HG03039 (cell line): Measurements from ENCODE around the gene ANKMY2.
"Not testable (repeated sequence)": the region's sequence is repeated elsewhere in the genome, so short reads cannot be mapped to it uniquely, and the experiment has no call there.

Experiments
- ATAC-seq: cut with Tn5 transposase; IDR thresholded peaks from one replicate; pipeline ENCODE4 v1.9.1; 2021; ENCODE audit warnings: mild to moderate bottlenecking, moderate library complexity; ENCODE audit not compliant: unreplicated experiment

ANKMY2 gene

GRCh38 chr7:16627236-16627635, 18.3 kb downstream of the ANKMY2 start:
- no peak for ATAC-seq

GRCh38 chr7:16626388-16626787, 19.2 kb downstream of the ANKMY2 start:
- no peak for ATAC-seq

DNA sequence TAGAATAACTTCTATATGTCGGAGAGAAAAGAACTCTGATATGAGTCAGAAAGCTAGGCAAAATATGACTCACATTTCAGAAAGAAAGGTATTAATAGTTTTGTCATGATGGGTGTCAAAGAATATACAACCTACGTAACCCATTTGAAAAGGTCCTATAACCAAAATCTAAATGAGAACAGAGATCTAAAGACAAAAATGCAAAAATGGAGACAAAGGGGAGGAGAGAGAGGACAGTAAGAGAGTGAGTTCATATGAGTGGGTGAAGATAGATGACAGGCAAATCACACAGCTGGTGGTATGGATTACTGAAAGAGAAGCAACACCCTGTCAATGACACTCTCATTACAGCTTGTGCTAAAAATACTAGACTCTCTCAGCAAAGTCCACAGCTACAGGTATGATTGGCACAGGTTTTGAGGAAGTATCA, 25.6 kb downstream of the ANKMY2 start:
- peak; percentile 94 for ATAC-seq

DNA sequence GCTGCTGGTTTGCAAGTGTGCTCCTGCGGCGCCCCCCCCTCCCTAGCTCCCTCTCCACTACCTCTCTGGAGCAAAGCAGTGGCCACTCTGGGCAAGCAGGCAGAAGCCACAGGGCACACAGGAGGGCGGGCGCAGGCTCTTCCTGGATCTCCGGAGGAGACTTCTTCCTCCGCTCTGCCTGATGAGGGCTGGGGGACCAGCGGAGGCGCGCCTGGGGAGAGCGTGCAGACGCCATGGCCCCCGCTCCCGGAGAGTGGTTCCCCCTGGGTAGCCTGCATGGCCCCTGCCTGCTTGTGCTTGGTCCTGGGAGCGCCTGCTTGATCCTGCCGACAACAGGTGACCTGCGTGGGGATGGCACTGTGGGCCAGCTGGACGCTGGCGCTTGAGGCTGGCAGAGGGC, 29.0 kb downstream of the ANKMY2 start:
- no peak for ATAC-seq

GRCh38 chr7:16616122-16616521, 29.4 kb downstream of the ANKMY2 start:
- ATAC-seq, result no peak

DNA sequence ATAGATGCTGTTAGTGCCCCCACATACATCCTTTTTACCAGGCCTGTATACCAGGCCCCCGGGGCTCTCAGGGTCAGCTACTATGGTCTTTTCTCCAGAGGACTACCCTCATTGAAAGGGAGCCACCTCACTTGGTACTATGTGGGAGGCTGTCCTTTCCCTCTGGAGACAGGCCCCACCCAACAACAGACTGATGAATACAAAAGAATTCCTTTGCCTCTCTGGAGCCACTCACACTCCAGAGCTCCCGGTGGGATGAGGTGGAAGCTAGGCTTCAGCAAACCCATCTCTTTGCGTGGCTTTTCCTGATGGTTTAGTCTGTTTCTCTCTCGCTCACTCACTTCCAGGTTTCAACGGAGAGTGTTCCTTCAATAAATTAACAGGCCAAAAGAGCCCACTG, 30.3 kb downstream of the ANKMY2 start:
- ATAC-seq, result no peak

- ATAC-seq, result no peak
These were observed 33.8 kb downstream of the ANKMY2 start for GRCh38 chr7:16611711-16612110.

- ATAC-seq, result peak; percentile 83
These were observed 35.6 kb downstream of the ANKMY2 start for GRCh38 chr7:16609842-16610450.

DNA sequence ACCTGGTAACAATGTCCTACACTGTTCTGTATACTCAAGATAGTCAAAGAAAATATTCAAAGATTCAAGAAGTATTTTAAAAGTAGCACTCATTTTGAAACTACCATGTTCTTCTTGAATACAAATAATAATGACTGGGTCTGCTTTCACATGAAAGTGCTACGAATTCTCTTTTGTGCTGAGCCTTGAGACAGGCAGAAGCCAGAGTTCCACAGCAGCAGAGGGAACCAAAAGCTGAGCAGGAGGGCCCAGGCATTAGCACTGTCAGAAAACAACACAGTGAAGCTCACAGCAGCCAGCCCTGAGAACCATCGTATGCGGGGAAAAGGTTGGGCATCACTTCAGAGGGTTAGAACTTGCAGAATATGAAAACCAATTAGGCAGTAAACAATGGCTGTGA, 38.9 kb downstream of the ANKMY2 start:
- ATAC-seq, result no peak

- ATAC-seq, result no peak
These were observed 41.5 kb downstream of the ANKMY2 start for GRCh38 chr7:16604054-16604453.

DNA sequence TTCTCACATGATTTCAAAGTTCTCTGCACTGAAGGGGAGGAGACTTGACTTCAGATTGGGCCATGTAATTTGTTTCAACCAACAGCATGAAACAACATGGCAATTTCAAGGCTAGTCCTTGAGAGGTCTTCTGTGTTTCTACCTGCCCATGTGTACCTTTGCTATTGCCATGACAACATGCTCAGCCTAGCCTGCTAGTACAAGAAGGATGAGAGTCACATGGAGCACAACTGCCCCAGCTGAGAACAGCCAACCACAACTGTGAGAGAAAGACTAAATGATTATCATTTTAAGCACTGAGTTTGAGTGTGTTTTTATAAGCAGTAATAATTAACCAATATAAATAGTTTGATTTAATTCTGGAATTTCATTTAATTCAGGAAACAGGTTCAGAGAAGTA, 41.9 kb downstream of the ANKMY2 start:
- no peak for ATAC-seq

GRCh38 chr7:16599860-16600259, 45.7 kb downstream of the ANKMY2 start:
- ATAC-seq, result no peak

- ATAC-seq, result no peak
These were observed 47.5 kb downstream of the ANKMY2 start for GRCh38 chr7:16598015-16598414.

GRCh38 chr7:16595596-16595995, 50.0 kb downstream of the ANKMY2 start:
- not testable (repeated sequence) for ATAC-seq

DNA sequence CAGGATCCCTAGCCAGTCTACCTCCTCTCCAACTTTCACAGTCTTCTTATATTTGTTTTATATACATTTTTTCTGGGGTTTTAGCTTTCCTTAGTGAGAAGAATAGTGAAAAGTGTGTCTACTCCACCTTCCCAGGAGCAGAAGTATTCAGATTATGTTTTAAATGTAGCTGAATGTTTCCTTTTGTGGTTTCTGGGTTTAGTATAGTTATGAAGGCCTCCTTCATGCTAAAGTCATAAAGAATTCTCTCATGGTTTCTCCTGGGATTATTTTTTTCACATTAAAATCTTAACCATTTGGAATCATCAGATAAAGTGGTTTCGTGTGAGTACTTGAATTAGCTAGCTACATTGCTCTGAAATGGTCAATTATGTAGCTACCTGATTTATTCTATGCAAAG, 50.9 kb downstream of the ANKMY2 start:
- no peak for ATAC-seq

GRCh38 chr7:16594061-16594460, 51.5 kb downstream of the ANKMY2 start:
- no peak for ATAC-seq

DNA sequence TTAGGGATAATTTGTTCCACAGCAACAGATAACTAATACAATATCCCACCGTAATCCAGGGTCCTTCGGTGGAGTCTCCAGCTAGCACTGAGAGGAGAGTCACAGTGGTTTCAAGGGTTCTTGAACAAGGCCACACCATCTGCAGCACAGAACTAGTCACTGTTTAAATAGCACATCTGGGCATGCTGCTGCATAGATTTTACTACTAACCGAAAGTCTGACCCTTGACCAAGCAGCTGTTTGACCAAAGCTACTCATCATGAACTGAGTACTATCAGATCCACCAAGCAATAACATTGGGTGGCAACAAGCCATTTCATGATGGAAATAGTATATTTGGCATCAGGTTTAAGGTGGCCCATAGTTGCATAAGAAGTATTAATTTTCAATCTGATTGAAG, 53.2 kb downstream of the ANKMY2 start:
- no peak for ATAC-seq

- ATAC-seq, result no peak
These were observed 55.1 kb downstream of the ANKMY2 start for GRCh38 chr7:16590424-16590823.

GRCh38 chr7:16589881-16590280, 55.7 kb downstream of the ANKMY2 start:
- no peak for ATAC-seq

- ATAC-seq, result no peak
These were observed 57.8 kb downstream of the ANKMY2 start for GRCh38 chr7:16587790-16588189.

GRCh38 chr7:16587129-16587528, 58.4 kb downstream of the ANKMY2 start:
- ATAC-seq, result no peak

DNA sequence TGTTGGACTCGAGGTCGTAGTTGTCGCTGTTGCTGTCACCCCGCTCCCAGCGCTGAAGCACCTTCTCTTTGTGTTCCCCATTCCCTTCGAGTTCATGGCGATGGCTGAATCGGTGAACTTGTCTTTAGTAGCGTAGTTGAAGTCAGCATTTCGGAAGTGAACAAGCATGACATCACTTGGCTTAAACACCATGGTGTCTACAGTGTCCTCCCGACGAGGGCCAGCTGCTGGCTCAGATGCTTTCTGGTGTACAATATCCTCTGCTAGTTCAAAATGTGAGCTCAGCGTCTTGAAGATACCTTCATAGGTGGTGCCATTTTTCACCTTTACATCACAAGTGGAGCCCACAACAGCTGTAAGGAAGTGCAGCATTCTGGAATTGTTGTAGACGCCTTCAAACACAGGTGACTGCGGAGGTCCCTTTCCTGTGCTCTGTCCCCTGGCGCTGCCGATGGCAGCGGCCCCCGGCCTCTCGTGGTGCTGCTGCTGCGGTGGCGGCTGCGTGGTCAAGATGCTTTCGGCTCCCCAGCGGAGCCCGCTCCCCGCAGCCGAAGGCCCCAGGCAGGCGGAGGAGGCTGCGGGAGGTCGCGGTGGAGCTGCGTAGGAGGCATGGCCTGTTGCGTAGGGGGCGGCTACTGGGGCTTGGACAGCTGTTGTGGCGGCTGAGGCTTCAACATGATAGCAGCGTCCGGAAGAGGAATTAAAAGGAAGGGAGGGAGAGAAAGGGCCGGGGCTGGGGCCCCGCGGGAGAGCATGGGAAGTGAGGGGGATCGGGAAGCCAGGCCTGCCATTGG, 59.3 kb downstream of the ANKMY2 start:
- ATAC-seq, result no peak

- ATAC-seq, result no peak
These were observed 60.0 kb downstream of the ANKMY2 start for GRCh38 chr7:16585540-16585939.
